Measurements from ENCODE around the gene TBC1D14. TPM values are rescaled to one million over a fixed set of nuclear protein-coding genes. Genes with fewer than 3 reads are reported as not detected.

TBC1D14 gene
- total RNA-seq, 1 experiment from 2014 or later, result 50.2 TPM

DNA sequence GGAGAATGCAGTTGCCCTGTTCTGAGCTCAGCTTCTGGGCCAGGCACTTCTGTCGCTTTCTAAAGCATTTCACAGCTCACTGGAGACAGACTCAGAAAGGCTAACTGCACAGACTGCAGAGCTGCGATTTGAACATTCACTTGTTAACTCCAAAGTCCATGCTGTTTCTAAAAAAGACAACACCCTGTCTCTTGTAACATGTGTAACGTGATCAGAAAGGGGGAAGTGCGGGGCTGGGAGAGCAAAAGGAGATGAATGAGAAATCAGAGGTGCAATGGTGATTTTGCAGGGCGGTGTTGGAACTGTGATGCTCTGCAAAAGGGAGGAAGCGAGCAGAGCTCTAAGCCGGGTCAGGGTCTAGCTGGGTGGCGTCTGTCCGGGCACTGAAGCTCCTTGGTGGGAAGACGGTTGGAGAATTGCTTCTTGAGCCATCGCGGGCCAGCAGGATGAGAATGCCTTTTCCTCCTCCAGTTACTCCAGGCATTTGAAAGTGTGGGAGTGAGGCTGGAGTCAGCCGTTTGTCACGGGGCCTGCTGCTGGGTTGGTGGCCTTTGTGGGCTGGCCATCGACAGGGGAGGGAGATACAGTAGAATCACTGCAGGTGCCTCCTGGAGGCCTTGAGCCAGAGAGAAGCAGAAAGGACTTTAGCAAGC is 20.3 kb downstream of the TBC1D14 start:
- no peak overlapping the region for H3T11ph ChIP-seq (ENCODE audit: low read length)
- no peak overlapping the region for H2BK120ac ChIP-seq (ENCODE audit: low read depth, low read length, poor library complexity, severe bottlenecking)
- H3K27ac Mint-ChIP-seq, result peak overlapping the region in 2 of 3 experiments; percentile 26 to 37; a peak in 3 of 7 replicates
- peaks cover 1% of the 10 kb centered on the region; the same call in 1 of the 2 replicates for H3K79me2 ChIP-seq (ENCODE audit: insufficient read depth, low read length)
- H4K20me1 ChIP-seq (ENCODE audit: control insufficient read depth, insufficient read depth, insufficient read length), result peaks cover 5% of the 10 kb centered on the region
- peaks cover 20 to 24% of the 10 kb centered on the region in 2 experiments for H3K4me1 Mint-ChIP-seq
- H2BK20ac ChIP-seq (ENCODE audit: low read depth, low read length, poor library complexity, severe bottlenecking), result no peak overlapping the region
- H2BK12ac ChIP-seq (ENCODE audit: insufficient read length, low read depth, low read length), result no peak overlapping the region
- no peak overlapping the region for H3K4me3 Mint-ChIP-seq
- H3K4ac ChIP-seq (ENCODE audit: low read depth, low read length), result no peak overlapping the region
- H3K79me1 ChIP-seq (ENCODE audit: insufficient read depth, low read depth, low read length, poor library complexity, severe bottlenecking), result no peaks in the 10 kb centered on the region
- H2AFZ ChIP-seq (ENCODE audit: low read length), result no peak overlapping the region
- H3K9ac ChIP-seq (ENCODE audit: extremely low read depth, insufficient read length, low read length), result no peak overlapping the region
- H4K5ac ChIP-seq (ENCODE audit: insufficient read length, low read depth, low read length), result no peak overlapping the region
- no peak overlapping the region for H2BK5ac ChIP-seq (ENCODE audit: insufficient read length, low read length)
- H3K18ac ChIP-seq (ENCODE audit: insufficient read length, low read depth, low read length), result no peak overlapping the region
- no peaks in the 10 kb centered on the region for H3K4me1 ChIP-seq (ENCODE audit: insufficient read depth, low read length)
- no peaks in the 10 kb centered on the region for H3K23me2 ChIP-seq (ENCODE audit: insufficient read length, low read depth, low read length, poor library complexity, severe bottlenecking)
- no peaks in the 10 kb centered on the region for H3K27me3 ChIP-seq (ENCODE audit: insufficient read depth, low read length)
- no peak overlapping the region for H4K8ac ChIP-seq (replicated peaks; ENCODE audit: insufficient read length, low read depth, low read length)
- DNase-seq, result no peak
- H3K9me3 ChIP-seq (ENCODE audit: control insufficient read depth, low read depth, low read length), result no peaks in the 10 kb centered on the region
- no CpG with 5 or more reads among the region's 15 CpGs for WGBS (ENCODE audit: extremely low coverage, insufficient read length, low lambda C conversion rate)
- H3K56ac ChIP-seq (ENCODE audit: insufficient read length, low read depth, low read length), result no peak overlapping the region
- no peaks in the 10 kb centered on the region for H3K27me3 Mint-ChIP-seq (ENCODE audit: low read depth)
- H3K23ac ChIP-seq (ENCODE audit: insufficient read length, low read depth, low read length), result no peak overlapping the region
- no peak overlapping the region for H3K4me2 ChIP-seq (ENCODE audit: insufficient read depth, insufficient read length, low read length)
- no peak overlapping the region for H4K91ac ChIP-seq (ENCODE audit: insufficient read length, low read depth, low read length)
- no peak overlapping the region for H2AK5ac ChIP-seq (ENCODE audit: insufficient read length, low read length)
- no peaks in the 10 kb centered on the region for H3K9me3 Mint-ChIP-seq
- TF ChIP-seq, protein P1, sequence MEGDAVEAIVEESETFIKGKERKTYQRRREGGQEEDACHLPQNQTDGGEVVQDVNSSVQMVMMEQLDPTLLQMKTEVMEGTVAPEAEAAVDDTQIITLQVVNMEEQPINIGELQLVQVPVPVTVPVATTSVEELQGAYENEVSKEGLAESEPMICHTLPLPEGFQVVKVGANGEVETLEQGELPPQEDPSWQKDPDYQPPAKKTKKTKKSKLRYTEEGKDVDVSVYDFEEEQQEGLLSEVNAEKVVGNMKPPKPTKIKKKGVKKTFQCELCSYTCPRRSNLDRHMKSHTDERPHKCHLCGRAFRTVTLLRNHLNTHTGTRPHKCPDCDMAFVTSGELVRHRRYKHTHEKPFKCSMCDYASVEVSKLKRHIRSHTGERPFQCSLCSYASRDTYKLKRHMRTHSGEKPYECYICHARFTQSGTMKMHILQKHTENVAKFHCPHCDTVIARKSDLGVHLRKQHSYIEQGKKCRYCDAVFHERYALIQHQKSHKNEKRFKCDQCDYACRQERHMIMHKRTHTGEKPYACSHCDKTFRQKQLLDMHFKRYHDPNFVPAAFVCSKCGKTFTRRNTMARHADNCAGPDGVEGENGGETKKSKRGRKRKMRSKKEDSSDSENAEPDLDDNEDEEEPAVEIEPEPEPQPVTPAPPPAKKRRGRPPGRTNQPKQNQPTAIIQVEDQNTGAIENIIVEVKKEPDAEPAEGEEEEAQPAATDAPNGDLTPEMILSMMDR (conservative IDR thresholded peaks at IDR 0.05), result no peak
- H3K14ac ChIP-seq (ENCODE audit: insufficient read depth, low read length), result no peak overlapping the region
- peaks cover 4 to 25% (median 25%) of the 10 kb centered on the region in 3 experiments; a peak in 5 of 7 replicates for H3K36me3 Mint-ChIP-seq (ENCODE audit: insufficient read depth in 1 of 3, low read depth in 3 of 3)
- H2BK15ac ChIP-seq (ENCODE audit: low read depth, low read length), result no peak overlapping the region
- H3K27ac ChIP-seq (ENCODE audit: insufficient read length, low read depth, low read length), result no peak overlapping the region
